ENCODE data around the gene PEX7. TPM values are rescaled to one million over a fixed set of nuclear protein-coding genes. Genes with fewer than 3 reads are reported as not detected.

PEX7 gene
- total and polyA plus RNA-seq, 10 of the 15 experiments (the other 5 are each of a cell fraction or from before 2014, with no cell fraction given) = 0.58 to 12.4 (median 8.8) TPM

DNA sequence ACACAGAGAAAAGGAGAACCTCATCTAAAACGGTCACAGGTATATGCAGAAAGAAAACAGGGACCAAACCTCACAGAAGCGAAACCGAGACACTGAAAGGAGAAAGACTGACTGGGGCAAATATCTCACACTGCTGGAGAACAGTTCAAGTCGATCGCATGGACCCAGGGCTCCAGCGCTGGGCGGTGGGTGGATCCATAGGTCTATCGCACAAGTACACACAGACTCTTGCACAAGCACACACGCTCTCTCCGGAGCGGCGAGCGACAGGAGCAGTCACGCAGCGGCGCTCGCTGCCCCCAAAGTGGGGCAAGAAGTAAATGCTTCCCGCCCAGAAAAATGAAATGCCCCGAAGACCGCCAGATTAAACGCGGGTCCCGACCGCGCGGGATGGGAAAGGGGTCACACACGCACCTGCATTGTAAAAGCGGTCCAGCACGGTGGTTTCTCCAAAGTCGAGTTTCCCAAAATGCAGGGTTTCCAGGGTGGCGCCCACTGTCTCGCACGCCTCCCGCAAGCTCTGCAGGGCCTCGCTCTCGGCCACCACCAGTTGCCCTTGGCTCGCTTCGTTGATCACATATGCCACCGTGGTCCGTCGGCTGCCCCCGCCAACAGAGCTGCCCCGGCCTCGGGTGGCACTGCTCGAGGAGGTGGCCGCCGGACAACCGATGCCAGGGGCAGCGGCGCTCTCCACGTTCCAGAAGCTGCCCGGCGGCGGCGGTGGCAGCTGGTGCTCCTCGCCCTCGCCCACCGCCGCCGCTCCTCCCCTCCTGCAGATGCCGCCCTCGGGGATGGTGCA lies 30.9 kb upstream of the PEX7 start (continued):
- no peak for TF ChIP-seq ZNF622 (IDR thresholded peaks at IDR 0.05)
- peak; percentile 75; the same call in 1 of the 2 replicates for TF ChIP-seq MTA3 (IDR thresholded peaks at IDR 0.05; ENCODE audit: borderline replicate concordance, low read length)
- TF ChIP-seq FOXM1 (IDR thresholded peaks at IDR 0.05; ENCODE audit: low read depth, low read length) = 0 out of 2 replicates have a peak, but pooled peaks have one; percentile 73
- TF ChIP-seq RB1 (IDR thresholded peaks at IDR 0.05; ENCODE audit: borderline replicate concordance) = no peak
- TF ChIP-seq YBX1 (IDR thresholded peaks at IDR 0.05) = no peak
- TF ChIP-seq CBFB (IDR thresholded peaks at IDR 0.05; ENCODE audit: low read depth) = 0 out of 2 replicates have a peak, but pooled peaks have one; percentile 15
- TF ChIP-seq NFYB (IDR thresholded peaks at IDR 0.05; ENCODE audit: insufficient read depth, low read depth, low read length) = no peak
- TF ChIP-seq POLR2A (IDR thresholded peaks at IDR 0.05; ENCODE audit: low read depth, low read length) = peak; percentile 86
- no peak for TF ChIP-seq ZNF217 (IDR thresholded peaks at IDR 0.05)
- TF ChIP-seq MTA2 (IDR thresholded peaks at IDR 0.05; ENCODE audit: low read depth) = 0 out of 2 replicates have a peak, but pooled peaks have one; percentile 15
- TF ChIP-seq, protein P1, sequence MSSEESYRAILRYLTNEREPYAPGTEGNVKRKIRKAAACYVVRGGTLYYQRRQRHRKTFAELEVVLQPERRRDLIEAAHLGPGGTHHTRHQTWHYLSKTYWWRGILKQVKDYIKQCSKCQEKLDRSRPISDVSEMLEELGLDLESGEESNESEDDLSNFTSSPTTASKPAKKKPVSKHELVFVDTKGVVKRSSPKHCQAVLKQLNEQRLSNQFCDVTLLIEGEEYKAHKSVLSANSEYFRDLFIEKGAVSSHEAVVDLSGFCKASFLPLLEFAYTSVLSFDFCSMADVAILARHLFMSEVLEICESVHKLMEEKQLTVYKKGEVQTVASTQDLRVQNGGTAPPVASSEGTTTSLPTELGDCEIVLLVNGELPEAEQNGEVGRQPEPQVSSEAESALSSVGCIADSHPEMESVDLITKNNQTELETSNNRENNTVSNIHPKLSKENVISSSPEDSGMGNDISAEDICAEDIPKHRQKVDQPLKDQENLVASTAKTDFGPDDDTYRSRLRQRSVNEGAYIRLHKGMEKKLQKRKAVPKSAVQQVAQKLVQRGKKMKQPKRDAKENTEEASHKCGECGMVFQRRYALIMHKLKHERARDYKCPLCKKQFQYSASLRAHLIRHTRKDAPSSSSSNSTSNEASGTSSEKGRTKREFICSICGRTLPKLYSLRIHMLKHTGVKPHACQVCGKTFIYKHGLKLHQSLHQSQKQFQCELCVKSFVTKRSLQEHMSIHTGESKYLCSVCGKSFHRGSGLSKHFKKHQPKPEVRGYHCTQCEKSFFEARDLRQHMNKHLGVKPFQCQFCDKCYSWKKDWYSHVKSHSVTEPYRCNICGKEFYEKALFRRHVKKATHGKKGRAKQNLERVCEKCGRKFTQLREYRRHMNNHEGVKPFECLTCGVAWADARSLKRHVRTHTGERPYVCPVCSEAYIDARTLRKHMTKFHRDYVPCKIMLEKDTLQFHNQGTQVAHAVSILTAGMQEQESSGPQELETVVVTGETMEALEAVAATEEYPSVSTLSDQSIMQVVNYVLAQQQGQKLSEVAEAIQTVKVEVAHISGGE (CRISPR knock-in tag; IDR thresholded peaks at IDR 0.05) = no peak
- TF ChIP-seq RELA (IDR thresholded peaks at IDR 0.05; ENCODE audit: borderline replicate concordance, partially characterized antibody) = peak; percentile 4
- TF ChIP-seq NFXL1 (IDR thresholded peaks at IDR 0.05; ENCODE audit: borderline replicate concordance) = no peak
- no peak; the same call in 1 of the 2 replicates for TF ChIP-seq ATF7 (IDR thresholded peaks at IDR 0.05; ENCODE audit: low read depth)
- 0 out of 2 replicates have a peak, but pooled peaks have one; percentile 8 for TF ChIP-seq TCF12 (IDR thresholded peaks at IDR 0.05; ENCODE audit: low read depth, low read length)
- TF ChIP-seq TCF3 (IDR thresholded peaks at IDR 0.05; ENCODE audit: borderline replicate concordance, insufficient read depth, low read depth, low read length) = peak; percentile 32; the same call in 1 of the 2 replicates
- TF ChIP-seq CHD1 (IDR thresholded peaks at IDR 0.05; ENCODE audit: low read depth, low read length) = no peak
- TF ChIP-seq ZNF274 (IDR thresholded peaks at IDR 0.05; ENCODE audit: insufficient read depth, insufficient read length) = no peak
- TF ChIP-seq, protein P2, sequence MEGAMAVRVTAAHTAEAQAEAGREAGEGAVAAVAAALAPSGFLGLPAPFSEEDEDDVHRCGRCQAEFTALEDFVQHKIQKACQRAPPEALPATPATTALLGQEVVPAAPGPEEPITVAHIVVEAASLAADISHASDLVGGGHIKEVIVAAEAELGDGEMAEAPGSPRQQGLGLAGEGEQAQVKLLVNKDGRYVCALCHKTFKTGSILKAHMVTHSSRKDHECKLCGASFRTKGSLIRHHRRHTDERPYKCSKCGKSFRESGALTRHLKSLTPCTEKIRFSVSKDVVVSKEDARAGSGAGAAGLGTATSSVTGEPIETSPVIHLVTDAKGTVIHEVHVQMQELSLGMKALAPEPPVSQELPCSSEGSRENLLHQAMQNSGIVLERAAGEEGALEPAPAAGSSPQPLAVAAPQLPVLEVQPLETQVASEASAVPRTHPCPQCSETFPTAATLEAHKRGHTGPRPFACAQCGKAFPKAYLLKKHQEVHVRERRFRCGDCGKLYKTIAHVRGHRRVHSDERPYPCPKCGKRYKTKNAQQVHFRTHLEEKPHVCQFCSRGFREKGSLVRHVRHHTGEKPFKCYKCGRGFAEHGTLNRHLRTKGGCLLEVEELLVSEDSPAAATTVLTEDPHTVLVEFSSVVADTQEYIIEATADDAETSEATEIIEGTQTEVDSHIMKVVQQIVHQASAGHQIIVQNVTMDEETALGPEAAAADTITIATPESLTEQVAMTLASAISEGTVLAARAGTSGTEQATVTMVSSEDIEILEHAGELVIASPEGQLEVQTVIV (IDR thresholded peaks at IDR 0.05; ENCODE audit: borderline replicate concordance, partially characterized antibody) = no peak
- TF ChIP-seq BRCA1 (IDR thresholded peaks at IDR 0.05; ENCODE audit: low read depth, low read length) = no peak
- TF ChIP-seq HDGF (IDR thresholded peaks at IDR 0.05) = no peak
- 0 out of 2 replicates have a peak, but pooled peaks have one; percentile 41 for TF ChIP-seq RUNX3 (IDR thresholded peaks at IDR 0.05; ENCODE audit: low read length)
- TF ChIP-seq PML (IDR thresholded peaks at IDR 0.05; ENCODE audit: low read length) = peak; percentile 76
- TF ChIP-seq, protein P3, sequence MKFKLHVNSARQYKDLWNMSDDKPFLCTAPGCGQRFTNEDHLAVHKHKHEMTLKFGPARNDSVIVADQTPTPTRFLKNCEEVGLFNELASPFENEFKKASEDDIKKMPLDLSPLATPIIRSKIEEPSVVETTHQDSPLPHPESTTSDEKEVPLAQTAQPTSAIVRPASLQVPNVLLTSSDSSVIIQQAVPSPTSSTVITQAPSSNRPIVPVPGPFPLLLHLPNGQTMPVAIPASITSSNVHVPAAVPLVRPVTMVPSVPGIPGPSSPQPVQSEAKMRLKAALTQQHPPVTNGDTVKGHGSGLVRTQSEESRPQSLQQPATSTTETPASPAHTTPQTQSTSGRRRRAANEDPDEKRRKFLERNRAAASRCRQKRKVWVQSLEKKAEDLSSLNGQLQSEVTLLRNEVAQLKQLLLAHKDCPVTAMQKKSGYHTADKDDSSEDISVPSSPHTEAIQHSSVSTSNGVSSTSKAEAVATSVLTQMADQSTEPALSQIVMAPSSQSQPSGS (IDR thresholded peaks at IDR 0.05; ENCODE audit: low read length) = no peak; the same call in 1 of the 2 replicates
